Mammary epithelial cell (primary cell): Measurements from ENCODE around the gene CXCL12.

Source experiments
- EZH2 ChIP-seq: IDR thresholded peaks from 2 replicates; pipeline ENCODE4 v1.6.1; 2012; ENCODE audit warnings: low read length, inconsistent platforms, borderline replicate concordance
- TF ChIP-seq, protein P1 (sequence below), 2 donors: IDR thresholded peaks in 1 of 2; conservative IDR thresholded peaks in 1 of 2; 2 replicates each; pipeline ENCODE4 v1.5.1; 2011 to 2012; ENCODE audit warnings: inconsistent platforms in 2 of 2, low read length in 2 of 2, mild to moderate bottlenecking in 2 of 2, control low read depth in 1 of 2, low read depth in 1 of 2; ENCODE audit not compliant: insufficient read depth in 1 of 2; ENCODE audit errors: extremely low read depth in 1 of 2

DNA sequence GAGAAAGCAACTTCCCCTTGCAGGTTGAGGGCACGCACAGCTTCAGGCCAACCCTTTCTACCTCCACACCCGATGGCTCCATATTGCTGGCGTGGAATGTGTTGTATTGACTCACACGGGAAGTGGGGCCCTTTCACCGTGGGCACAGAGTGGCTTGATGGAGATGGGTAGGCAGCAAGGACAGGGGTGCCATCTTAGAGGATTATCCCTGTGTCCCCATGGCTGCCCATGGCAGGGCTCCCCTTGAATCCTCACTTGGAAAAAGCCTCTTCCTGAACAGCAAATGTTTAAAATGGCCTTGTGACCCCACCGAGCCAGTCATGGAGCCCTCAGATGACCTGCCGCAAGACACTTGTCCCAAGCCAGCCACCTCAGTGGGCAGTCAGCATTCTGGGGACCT, 31.2 kb downstream of the CXCL12 start:
- no peak for TF ChIP-seq EZH2
- TF ChIP-seq, protein P1, sequence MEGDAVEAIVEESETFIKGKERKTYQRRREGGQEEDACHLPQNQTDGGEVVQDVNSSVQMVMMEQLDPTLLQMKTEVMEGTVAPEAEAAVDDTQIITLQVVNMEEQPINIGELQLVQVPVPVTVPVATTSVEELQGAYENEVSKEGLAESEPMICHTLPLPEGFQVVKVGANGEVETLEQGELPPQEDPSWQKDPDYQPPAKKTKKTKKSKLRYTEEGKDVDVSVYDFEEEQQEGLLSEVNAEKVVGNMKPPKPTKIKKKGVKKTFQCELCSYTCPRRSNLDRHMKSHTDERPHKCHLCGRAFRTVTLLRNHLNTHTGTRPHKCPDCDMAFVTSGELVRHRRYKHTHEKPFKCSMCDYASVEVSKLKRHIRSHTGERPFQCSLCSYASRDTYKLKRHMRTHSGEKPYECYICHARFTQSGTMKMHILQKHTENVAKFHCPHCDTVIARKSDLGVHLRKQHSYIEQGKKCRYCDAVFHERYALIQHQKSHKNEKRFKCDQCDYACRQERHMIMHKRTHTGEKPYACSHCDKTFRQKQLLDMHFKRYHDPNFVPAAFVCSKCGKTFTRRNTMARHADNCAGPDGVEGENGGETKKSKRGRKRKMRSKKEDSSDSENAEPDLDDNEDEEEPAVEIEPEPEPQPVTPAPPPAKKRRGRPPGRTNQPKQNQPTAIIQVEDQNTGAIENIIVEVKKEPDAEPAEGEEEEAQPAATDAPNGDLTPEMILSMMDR (conservative IDR thresholded peaks at IDR 0.05 in 1 of 2, IDR thresholded peaks at IDR 0.05 in 1 of 2; ENCODE audit: extremely low read depth in 1 of 2, insufficient read depth in 1 of 2, low read depth in 1 of 2, low read length in 2 of 2): no peak
